GM12865 (cell line): ENCODE measurements around the gene SACM1L.
A peak's percentile ranks its signal among the peaks of the same experiment; 100 is the strongest.

Experiments
- DNase-seq: peaks from one replicate; pipeline ENCODE4 v3.0.0; 2010; ENCODE audit warnings: low read depth
- H3K4me3 ChIP-seq: 2 replicates; pipeline ENCODE4 v1.5.1; 2011; ENCODE audit warnings: mild to moderate bottlenecking, low read depth, low read length, control low read depth
- TF ChIP-seq, protein P1 (sequence below): IDR thresholded peaks from 2 replicates; pipeline ENCODE4 v1.5.1; 2011; ENCODE audit warnings: low read length, control low read depth, low read depth, inconsistent platforms; ENCODE audit not compliant: insufficient read depth; ENCODE audit errors: missing control alignments

SACM1L gene, protein sequence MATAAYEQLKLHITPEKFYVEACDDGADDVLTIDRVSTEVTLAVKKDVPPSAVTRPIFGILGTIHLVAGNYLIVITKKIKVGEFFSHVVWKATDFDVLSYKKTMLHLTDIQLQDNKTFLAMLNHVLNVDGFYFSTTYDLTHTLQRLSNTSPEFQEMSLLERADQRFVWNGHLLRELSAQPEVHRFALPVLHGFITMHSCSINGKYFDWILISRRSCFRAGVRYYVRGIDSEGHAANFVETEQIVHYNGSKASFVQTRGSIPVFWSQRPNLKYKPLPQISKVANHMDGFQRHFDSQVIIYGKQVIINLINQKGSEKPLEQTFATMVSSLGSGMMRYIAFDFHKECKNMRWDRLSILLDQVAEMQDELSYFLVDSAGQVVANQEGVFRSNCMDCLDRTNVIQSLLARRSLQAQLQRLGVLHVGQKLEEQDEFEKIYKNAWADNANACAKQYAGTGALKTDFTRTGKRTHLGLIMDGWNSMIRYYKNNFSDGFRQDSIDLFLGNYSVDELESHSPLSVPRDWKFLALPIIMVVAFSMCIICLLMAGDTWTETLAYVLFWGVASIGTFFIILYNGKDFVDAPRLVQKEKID

GRCh38 chr3:45688882-45689786 lies at the start of gene SACM1L:
Gene SACM1L (plus strand): TSS chr3:45689396. CDS start chr3:45689466, 70 bp downstream.
- H3K4me3 ChIP-seq = peak within 1 kb of the TSS; percentile 96
- peak; percentile 99 for DNase-seq
- TF ChIP-seq, protein P1, sequence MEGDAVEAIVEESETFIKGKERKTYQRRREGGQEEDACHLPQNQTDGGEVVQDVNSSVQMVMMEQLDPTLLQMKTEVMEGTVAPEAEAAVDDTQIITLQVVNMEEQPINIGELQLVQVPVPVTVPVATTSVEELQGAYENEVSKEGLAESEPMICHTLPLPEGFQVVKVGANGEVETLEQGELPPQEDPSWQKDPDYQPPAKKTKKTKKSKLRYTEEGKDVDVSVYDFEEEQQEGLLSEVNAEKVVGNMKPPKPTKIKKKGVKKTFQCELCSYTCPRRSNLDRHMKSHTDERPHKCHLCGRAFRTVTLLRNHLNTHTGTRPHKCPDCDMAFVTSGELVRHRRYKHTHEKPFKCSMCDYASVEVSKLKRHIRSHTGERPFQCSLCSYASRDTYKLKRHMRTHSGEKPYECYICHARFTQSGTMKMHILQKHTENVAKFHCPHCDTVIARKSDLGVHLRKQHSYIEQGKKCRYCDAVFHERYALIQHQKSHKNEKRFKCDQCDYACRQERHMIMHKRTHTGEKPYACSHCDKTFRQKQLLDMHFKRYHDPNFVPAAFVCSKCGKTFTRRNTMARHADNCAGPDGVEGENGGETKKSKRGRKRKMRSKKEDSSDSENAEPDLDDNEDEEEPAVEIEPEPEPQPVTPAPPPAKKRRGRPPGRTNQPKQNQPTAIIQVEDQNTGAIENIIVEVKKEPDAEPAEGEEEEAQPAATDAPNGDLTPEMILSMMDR = no peak

GRCh38 chr3:45640091-45640507 lies 49.1 kb upstream of the SACM1L start:
- no peak for DNase-seq
- no peak overlapping the region for H3K4me3 ChIP-seq
- TF ChIP-seq, protein P1 = no peak

DNA sequence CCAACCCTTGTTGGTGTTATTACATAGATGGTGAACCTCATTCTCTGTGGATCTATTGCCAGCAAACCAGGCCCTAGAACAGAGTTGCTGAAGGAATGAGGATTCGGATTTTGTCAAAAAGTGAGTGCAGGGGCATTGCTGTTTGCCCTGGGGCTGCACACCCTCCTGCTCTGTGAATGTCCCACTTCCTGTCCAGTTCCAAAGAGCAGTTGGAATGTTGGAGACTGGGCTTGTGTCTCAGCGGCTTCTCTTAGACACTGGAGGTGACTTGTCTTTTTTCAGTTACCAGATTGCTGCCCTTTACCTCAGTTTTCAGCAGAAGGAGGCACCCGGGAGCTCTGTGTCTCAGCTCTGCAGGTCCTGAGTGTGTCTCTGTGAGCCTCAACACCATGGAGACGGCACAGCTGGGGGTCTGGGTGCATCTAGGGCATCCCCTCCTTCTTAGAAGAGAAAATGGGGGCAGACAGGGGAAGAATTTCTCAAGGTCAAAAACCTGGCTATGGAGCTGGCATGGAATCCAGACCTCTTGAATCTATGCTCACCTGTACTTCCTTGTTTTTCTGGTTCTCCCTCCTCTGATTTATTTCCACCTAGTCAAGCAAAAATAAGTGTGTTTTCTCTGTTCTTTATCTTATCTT lies 48.4 kb upstream of the SACM1L start:
- no peak for DNase-seq
- TF ChIP-seq, protein P1 = no peak
- no peak overlapping the region for H3K4me3 ChIP-seq

DNA sequence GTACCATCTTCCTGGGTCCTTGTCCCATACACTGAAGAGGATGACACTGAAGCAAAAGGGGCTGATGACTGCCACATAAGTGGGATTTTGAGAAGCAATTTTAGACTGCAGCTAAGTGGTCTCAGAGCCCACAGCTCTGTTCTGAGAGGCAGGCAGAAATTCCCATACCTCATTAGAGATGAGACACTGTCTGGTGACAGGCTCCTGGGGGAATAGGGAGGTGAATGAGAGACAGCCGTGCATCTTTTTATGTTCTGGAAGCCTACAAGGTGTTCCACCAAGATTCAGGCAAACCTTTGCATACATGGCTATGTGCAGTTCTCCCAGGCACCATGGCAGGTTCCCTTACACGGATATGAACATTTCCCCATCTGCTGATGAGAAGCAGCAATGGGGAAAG lies 47.4 kb upstream of the SACM1L start:
- DNase-seq = no peak
- TF ChIP-seq, protein P1 = no peak
- no peak overlapping the region for H3K4me3 ChIP-seq

DNA sequence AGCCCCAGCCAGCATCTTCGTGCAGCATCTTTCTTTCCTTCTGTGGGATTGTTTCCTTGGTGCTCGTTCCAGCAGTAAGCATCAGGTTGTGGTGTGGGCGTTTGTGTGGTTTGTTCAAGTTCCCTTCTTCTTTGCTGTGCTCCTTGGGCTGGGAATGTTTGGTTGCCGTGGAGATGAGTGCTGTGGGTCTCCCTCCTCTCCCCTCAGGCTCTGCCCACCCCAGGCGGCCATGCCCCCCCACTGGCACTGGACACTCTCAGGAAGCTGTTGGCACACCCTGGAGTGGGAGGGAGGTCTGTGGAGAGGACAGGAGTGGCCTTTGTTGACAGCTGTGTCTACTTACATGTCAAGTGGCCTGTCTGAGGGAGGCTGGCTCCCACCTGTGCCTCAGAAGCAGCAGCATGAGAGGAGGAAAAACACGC lies 46.5 kb upstream of the SACM1L start:
- DNase-seq = no peak
- TF ChIP-seq, protein P1 = no peak
- H3K4me3 ChIP-seq = no peak overlapping the region

- TF ChIP-seq, protein P1 = no peak
- H3K4me3 ChIP-seq = no peak overlapping the region
- DNase-seq = no peak
These were observed 45.0 kb upstream of the SACM1L start for GRCh38 chr3:45644063-45644790.
